Raji (cell line): ENCODE data around the gene FHIP1B.

Experiments
- POLR2A ChIP-seq: IDR thresholded peaks from 2 replicates; pipeline ENCODE4 v1.6.1; 2011; ENCODE audit warnings: low read depth, low read length, control low read depth; ENCODE audit not compliant: insufficient read depth

Gene FHIP1B

DNA sequence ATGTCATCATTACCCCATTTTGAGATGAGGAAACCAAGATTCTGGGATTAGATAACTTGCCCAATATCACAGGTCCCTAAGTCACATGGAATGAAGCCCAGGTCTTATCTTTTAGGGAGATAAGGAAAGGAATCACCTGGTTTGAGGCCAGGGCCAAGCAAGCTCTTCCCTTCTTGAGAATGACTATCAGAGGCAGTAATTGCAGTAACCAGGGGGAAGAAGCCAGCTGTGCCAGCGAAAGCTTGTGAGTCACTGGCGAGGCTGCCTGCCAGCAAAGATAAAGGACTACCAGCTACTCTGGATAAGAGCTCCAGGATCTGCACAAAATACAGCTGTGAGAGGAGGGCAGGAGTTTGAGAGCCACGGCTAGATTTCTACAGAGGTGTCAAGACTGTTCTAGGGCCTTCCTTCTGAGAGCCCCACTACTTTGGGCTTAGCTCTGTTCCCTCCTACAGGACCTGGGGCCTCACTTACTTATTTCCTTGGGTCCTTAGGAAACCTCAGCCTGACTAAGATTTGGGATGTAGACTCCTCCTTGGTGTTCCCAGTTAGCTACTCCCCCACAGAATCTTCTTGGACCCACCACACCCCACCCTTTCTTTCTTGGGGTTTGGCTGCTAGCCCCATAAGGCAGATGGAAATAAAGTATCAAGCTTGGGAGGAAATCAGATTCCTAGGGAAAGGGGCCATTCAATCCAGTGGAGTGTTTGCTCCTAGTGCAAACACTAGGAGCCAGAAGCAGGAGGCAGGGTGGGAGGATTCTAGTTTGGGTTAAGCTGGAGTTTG is 15.5 kb upstream of the FHIP1B start:
- TF ChIP-seq POLR2A, result no peak

GRCh38 chr11:6248248-6248647 is 13.8 kb upstream of the FHIP1B start:
- no peak for TF ChIP-seq POLR2A

DNA sequence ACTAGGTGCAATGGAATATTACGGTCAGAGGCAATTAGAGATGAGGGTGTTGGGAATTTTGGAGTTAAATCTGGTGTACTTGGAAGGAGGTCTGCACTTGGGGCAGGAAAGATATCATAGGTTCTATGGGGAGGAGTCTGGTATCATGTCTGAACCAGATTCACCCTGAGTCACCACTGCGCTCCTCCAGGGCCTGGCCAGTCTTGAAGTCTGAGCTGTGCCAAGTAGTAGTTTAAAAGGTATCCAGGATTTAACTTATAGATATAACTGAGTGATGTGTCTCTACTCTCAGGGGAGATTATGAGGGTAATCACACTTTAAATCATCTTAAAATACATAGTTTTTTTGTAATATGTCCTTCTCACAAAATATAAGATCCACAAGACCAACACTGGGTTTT is 11.1 kb upstream of the FHIP1B start:
- no peak for TF ChIP-seq POLR2A

DNA sequence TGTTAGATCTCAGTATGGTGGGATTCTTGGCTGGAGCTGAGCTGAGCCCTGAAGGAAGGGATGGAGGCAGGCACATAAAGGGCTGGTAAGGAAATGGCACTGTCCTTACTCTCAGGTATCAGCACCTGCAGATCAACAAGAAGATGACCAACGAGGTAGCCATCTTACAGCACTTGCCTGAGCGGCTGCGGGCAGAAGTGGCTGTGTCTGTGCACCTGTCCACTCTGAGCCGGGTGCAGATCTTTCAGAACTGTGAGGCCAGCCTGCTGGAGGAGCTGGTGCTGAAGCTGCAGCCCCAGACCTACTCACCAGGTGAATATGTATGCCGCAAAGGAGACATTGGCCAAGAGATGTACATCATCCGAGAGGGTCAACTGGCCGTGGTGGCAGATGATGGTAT is 6.9 kb upstream of the FHIP1B start:
- TF ChIP-seq POLR2A, result no peak

- no peak for TF ChIP-seq POLR2A
Measured at GRCh38 chr11:6240781-6241180, 6.3 kb upstream of the FHIP1B start.

DNA sequence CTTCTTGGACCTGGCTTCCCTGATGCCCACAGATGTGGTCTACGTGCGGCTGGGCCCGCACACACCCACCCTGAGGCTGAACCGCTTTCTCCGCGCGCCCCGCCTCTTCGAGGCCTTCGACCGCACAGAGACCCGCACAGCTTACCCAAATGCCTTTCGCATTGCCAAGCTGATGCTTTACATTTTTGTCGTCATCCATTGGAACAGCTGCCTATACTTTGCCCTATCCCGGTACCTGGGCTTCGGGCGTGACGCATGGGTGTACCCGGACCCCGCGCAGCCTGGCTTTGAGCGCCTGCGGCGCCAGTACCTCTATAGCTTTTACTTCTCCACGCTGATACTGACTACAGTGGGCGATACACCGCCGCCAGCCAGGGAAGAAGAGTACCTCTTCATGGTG is 5.7 kb upstream of the FHIP1B start:
- TF ChIP-seq POLR2A, result no peak

GRCh38 chr11:6238902-6239301 is 4.5 kb upstream of the FHIP1B start, which contains the start of gene CNGA4:
TSS of gene CNGA4 (plus strand) at chr11:6239089. CDS start at chr11:6239207, 118 bp downstream.
- TF ChIP-seq POLR2A, result no peak

DNA sequence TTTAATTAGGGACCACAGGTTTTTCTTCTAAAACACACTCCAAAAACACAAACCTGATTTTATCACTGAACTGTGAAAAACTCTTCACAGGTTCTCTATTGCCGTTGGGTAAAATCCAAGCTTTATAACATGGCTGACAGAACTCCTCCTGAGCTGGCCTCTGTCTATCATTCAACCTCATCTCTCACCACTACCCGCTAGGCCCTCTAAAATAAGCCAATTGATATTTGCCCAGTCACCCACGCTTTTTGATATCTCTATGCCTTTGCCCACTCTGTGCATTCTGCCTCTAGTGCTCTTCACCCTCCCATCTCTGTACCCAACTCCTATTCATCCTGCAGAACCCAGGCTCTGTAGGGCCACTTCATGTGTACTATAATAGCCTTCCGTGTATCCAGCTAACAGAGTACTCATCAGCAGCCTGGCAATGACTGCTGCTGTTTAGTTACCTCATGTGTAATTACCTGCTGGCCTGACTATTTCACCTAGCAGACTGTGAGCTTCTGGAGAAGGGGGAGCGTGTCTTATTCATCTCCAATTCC is 3.4 kb upstream of the FHIP1B start:
- TF ChIP-seq POLR2A, result no peak

DNA sequence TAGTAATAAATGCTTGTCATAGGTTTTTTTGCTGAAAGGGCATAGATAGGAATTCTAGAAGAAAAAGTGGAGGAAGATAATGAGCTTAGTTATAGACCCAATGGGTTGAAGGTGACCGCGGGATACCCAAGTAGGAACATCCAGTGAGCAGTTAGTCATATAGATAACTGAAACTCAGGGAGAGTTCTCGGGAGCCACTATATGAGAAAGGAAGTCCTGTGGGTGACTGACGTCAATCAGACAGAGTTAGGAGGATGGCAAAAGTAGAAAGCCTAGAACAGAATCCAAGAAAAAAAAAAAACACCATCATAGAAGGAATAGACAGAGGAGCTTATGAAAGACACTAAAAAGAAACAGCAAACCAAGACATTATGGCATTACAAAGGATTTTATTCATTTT is 2.8 kb upstream of the FHIP1B start:
- TF ChIP-seq POLR2A, result no peak

GRCh38 chr11:6233984-6234386 is 451 bp downstream of the FHIP1B start:
- TF ChIP-seq POLR2A, result no peak

DNA sequence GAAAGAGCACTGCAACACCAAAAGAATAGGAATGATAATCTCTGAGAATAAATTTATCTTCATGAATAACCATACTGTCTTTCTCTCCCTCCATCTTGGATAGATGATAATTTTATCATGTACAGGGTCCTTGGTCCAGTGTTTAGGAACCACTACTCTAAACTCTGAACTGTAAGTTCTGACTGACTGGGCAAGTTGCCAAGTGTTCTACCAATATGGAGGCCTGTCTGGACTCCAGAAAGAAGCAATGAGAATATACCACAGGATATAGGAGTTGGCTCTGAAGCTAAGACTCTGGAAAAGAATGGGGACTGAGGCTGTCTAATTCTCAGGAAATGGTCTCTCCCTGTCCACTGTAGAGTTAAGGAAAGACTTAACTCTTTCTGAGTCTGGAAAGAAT is 1.5 kb downstream of the FHIP1B start:
- TF ChIP-seq POLR2A, result no peak

DNA sequence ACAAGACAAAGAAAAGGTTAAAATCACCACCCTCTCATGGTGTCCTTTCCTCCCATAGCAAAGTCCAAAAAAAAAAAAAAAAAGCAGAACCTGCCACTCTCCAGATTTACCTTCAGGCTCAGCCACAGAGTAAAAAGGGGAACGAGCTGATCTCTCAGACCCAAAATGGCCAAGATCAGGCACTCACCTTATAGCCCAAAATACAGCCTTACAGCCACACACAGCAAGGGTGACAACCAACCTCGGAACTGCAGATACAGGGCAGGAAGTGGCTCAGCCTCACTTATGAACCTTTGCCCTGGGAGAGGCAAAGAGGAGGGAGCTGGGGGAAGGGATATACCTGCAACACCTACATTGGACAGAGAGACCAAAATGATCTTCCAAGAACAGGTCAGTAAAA is 4.5 kb downstream of the FHIP1B start:
- no peak for TF ChIP-seq POLR2A

GRCh38 chr11:6228520-6228919 is 5.9 kb downstream of the FHIP1B start:
- TF ChIP-seq POLR2A, result no peak

DNA sequence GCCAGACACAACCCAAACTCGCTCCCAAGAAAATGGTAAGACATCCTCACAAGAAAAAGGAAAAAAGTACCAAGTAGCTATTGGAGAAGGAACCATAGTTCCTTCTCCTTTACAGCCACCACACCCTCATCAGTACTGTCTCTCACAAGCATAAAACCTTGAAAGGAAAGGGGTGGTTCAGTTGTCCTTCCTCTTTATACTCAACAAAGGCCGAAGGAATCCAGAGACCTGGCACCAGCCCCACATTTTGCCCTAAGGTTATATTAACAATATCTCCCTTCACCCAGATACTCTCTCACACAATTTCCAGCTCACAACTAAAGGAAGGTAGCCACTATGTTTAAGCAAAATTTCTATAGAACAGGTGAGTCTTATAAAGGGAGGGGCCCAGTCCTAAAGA is 8.5 kb downstream of the FHIP1B start:
- no peak for TF ChIP-seq POLR2A

- no peak for TF ChIP-seq POLR2A
Measured at GRCh38 chr11:6225024-6225423, 9.4 kb downstream of the FHIP1B start.

DNA sequence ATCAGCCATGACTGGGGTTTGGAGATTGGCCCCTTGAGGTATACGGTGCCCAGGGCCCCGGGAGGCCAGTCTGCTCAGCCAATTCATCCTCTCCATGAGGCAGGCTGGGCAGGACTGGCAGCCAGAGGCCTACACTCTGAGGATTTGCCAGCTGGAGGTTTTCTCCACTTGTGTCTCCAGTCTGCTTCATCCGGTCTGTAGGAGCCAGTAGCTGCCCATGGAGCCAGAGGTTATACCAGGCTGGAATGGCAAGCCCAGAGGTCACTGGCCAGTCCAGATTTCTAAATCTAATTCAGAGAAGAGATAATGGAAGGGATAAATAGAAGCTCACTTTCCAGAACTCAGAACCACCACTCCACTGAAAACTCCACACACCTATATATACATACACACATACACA is 10.0 kb downstream of the FHIP1B start:
- no peak for TF ChIP-seq POLR2A

DNA sequence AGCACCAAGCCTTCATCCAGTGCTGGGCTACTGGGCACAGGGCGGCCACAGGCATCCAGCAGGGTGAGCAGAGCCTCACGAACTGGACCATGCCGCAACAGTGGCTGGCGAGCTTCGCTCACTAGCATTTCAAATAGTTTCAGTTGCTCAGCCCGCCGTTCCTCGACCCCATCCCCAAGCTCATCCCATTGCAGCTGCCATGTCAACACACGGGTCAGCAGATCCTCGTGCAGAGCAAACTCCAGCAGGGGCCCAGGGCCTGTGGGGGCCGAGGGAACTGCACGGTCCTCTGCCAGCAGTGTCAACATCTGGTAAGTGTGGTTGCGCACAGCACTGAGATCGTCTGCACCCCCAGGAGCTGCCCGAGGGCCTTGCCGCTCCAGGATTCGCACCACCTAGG is 10.6 kb downstream of the FHIP1B start:
- TF ChIP-seq POLR2A, result no peak

GRCh38 chr11:6219359-6219758 is 15.1 kb downstream of the FHIP1B start:
- TF ChIP-seq POLR2A, result no peak

DNA sequence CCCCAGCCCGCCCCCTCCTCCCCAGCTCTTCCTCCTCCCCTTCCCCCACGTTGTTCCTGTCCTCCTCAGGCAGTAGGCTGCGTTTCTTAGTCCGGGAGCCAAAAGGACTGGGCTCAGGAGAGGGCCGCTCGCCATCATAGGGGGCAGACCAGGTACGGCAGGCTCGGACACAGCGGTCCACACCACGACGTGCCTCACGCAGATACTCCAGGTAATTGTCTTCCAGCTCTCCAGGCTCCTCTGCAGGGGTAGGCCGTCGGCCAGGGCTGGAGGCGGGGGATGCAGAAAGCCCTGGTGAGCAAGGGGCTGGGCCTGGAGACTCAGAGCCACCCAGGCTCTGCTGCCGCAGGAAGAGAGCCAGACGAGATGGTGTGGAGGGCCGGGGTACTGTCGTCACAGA is 16.7 kb downstream of the FHIP1B start:
- TF ChIP-seq POLR2A, result no peak
